CD4-positive, alpha-beta memory T cell (primary cell): Measurements from ENCODE around the gene HFE. TPM values are rescaled to one million over a fixed set of nuclear protein-coding genes. Genes with fewer than 3 reads are reported as not detected.
A peak's percentile ranks its signal among the peaks of the same experiment; 100 is the strongest.

ENCODE experiments used
- CTCF ChIA-PET: fragments of 350-600 bp; sonication (Branson Sonifier 250); formaldehyde crosslinking; loops from one replicate; lab custom pipeline; 2021; ENCODE audit warnings: inconsistent platforms; ENCODE audit not compliant: partially characterized antibody; lab: Charles Lee
- POLR2A ChIA-PET: fragments of 350-600 bp; sonication (Branson Sonifier 250); formaldehyde crosslinking; loops from one replicate; lab custom pipeline; 2021; ENCODE audit not compliant: partially characterized antibody; lab: Charles Lee
- DNase-seq, 5 donors: peaks; one replicate each; pipeline versions ENCODE4 v3.0.0 to v3.0.0-alpha.2; 2020 to 2022; ENCODE audit warnings: mixed read lengths in 1 of 5
- H3K27ac ChIP-seq: one replicate; pipeline ENCODE4 v1.7.0; 2013; ENCODE audit warnings: low read depth, low read length
- H3K27me3 ChIP-seq: 2 replicates; pipeline ENCODE4 v1.7.0; 2013; ENCODE audit warnings: mild to moderate bottlenecking, low read length, moderate library complexity; ENCODE audit not compliant: insufficient read depth
- H3K36me3 ChIP-seq: 2 replicates; pipeline ENCODE4 v1.7.0; 2013; ENCODE audit warnings: mild to moderate bottlenecking, low read length, moderate library complexity; ENCODE audit not compliant: insufficient read depth
- H3K4me1 ChIP-seq: 2 replicates; pipeline ENCODE4 v1.7.0; 2013; ENCODE audit warnings: mild to moderate bottlenecking, low read length, moderate library complexity; ENCODE audit not compliant: insufficient read depth
- H3K4me3 ChIP-seq, 2 donors: one replicate each; pipeline ENCODE4 v1.7.0; 2013; ENCODE audit warnings: low read length in 2 of 2, mild to moderate bottlenecking in 1 of 2
- H3K9me3 ChIP-seq, 2 donors: one replicate each; pipeline ENCODE4 v1.7.0; 2013; ENCODE audit warnings: low read length in 2 of 2, control low read depth in 1 of 2; ENCODE audit not compliant: control insufficient read depth in 1 of 2
- H3K27ac Mint-ChIP-seq, 7 donors: one replicate each; pipeline ENCODE4 v1.8.0; 2020 to 2021; ENCODE audit warnings: mixed read lengths in 7 of 7, mild to moderate bottlenecking in 6 of 7, inconsistent platforms in 3 of 7, moderate library complexity in 3 of 7
- H3K27me3 Mint-ChIP-seq, 2 donors: one replicate each; pipeline ENCODE4 v1.8.0; 2020 to 2021; ENCODE audit warnings: mixed read lengths in 2 of 2
- H3K36me3 Mint-ChIP-seq, 2 donors: one replicate each; pipeline ENCODE4 v1.8.0; 2020 to 2021; ENCODE audit warnings: mixed read lengths in 2 of 2, inconsistent platforms in 1 of 2, mild to moderate bottlenecking in 1 of 2
- H3K4me1 Mint-ChIP-seq, 4 donors: one replicate each; pipeline ENCODE4 v1.8.0; 2020 to 2021; ENCODE audit warnings: mixed read lengths in 4 of 4, mild to moderate bottlenecking in 1 of 4
- H3K4me3 Mint-ChIP-seq, 8 donors: one replicate each; pipeline ENCODE4 v1.8.0; 2020 to 2021; ENCODE audit warnings: mixed read lengths in 8 of 8, mild to moderate bottlenecking in 7 of 8, moderate library complexity in 6 of 8, inconsistent platforms in 3 of 8
- H3K9me3 Mint-ChIP-seq, 8 donors: one replicate each; pipeline ENCODE4 v1.8.0; 2020 to 2021; ENCODE audit warnings: mixed read lengths in 8 of 8, mild to moderate bottlenecking in 5 of 8, inconsistent platforms in 3 of 8, moderate library complexity in 1 of 8
- intact Hi-C: fragments of 100-400 bp; cut with micrococcal nuclease; formaldehyde crosslinking; loops from one replicate; pipeline ENCODE4 v1.15.1; 2023
- polyA plus RNA-seq, 2 donors: library from polyadenylated mRNA; unstranded; fragments of 300-500 nt; fragmentation: Illumina TruSeq; gene quantifications; one replicate each; pipeline ENCODE4 v1.2.3, GENCODE V29; 2021
- total RNA-seq, 2 experiments: library from RNA; stranded (reverse); gene quantifications; one replicate each; pipeline ENCODE4 v1.2.3, GENCODE V29; 2021

The HFE gene, protein sequence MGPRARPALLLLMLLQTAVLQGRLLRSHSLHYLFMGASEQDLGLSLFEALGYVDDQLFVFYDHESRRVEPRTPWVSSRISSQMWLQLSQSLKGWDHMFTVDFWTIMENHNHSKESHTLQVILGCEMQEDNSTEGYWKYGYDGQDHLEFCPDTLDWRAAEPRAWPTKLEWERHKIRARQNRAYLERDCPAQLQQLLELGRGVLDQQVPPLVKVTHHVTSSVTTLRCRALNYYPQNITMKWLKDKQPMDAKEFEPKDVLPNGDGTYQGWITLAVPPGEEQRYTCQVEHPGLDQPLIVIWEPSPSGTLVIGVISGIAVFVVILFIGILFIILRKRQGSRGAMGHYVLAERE
- total RNA-seq (1 to 10 TPM; 3.5 to 4.2 TPM), polyA plus RNA-seq (1 to 10 TPM; 3.4 to 4.2 TPM)

DNA sequence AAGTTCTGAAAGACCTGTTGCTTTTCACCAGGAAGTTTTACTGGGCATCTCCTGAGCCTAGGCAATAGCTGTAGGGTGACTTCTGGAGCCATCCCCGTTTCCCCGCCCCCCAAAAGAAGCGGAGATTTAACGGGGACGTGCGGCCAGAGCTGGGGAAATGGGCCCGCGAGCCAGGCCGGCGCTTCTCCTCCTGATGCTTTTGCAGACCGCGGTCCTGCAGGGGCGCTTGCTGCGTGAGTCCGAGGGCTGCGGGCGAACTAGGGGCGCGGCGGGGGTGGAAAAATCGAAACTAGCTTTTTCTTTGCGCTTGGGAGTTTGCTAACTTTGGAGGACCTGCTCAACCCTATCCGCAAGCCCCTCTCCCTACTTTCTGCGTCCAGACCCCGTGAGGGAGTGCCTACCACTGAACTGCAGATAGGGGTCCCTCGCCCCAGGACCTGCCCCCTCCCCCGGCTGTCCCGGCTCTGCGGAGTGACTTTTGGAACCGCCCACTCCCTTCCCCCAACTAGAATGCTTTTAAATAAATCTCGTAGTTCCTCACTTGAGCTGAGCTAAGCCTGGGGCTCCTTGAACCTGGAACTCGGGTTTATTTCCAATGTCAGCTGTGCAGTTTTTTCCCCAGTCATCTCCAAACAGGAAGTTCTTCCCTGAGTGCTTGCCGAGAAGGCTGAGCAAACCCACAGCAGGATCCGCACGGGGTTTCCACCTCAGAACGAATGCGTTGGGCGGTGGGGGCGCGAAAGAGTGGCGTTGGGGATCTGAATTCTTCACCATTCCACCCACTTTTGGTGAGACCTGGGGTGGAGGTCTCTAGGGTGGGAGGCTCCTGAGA, at the start of gene HFE:
TSS of gene HFE (plus strand) at position 146 of the 832 bp plus-strand sequence. CDS start at position 158, 12 bp downstream.
- peak within 1 kb of the TSS; percentile 77 to 93 (median 90) for H3K4me3 Mint-ChIP-seq
- no peaks in the 10 kb centered on the region for H3K9me3 ChIP-seq
- DNase-seq: peak in 4 of 5 donors; percentile 24 to 43 (median 26)
- ChIA-PET POLR2A (interaction anchor here (0.6 to 4.9 kb wide), 23 partner anchors 10 to 1045 kb away, joined by 3 to 64 read pairs (median 9); a partner anchor contains a TSS), CTCF (interaction anchor here (0.6 to 6.7 kb wide), 10 partner anchors 10 to 110 kb away, joined by 3 to 85 read pairs (median 9); a partner anchor contains a TSS)
- H3K27ac Mint-ChIP-seq: peak within 1 kb of the TSS; percentile 71 to 94 (median 90)
- no peaks in the 10 kb centered on the region for H3K36me3 ChIP-seq
- no peaks in the 10 kb centered on the region for H3K27me3 Mint-ChIP-seq
- H3K9me3 Mint-ChIP-seq: peaks cover 0 to 3% (median 0%) of the 10 kb centered on the region in 8 donors
- peaks cover 20 to 41% (median 28%) of the 10 kb centered on the region in 4 donors for H3K4me1 Mint-ChIP-seq
- intact Hi-C loops: loop anchor here (1.0 kb wide), 1 partner anchor 10 kb away; no protein-coding TSS in a partner anchor
- H3K4me1 ChIP-seq: peaks cover 36% of the 10 kb centered on the region
- H3K27me3 ChIP-seq: no peaks in the 10 kb centered on the region
- H3K27ac ChIP-seq: peak within 1 kb of the TSS; percentile 68
- peak within 1 kb of the TSS; percentile 67 to 79 for H3K4me3 ChIP-seq
- H3K36me3 Mint-ChIP-seq: peaks cover 0 to 5% of the 10 kb centered on the region in 2 donors

GRCh38 chr6:26041946-26042345, 45.3 kb upstream of the HFE start:
- H3K27ac Mint-ChIP-seq: peak overlapping the region in 1 of 7 donors; percentile 93
- H3K36me3 Mint-ChIP-seq: peaks cover 0 to 13% of the 10 kb centered on the region in 2 donors
- H3K27ac ChIP-seq: no peak overlapping the region
- H3K27me3 ChIP-seq: no peaks in the 10 kb centered on the region
- H3K4me1 Mint-ChIP-seq: peaks cover 12 to 28% (median 20%) of the 10 kb centered on the region in 4 donors
- peaks cover 14% of the 10 kb centered on the region for H3K4me1 ChIP-seq
- H3K27me3 Mint-ChIP-seq: no peaks in the 10 kb centered on the region
- H3K9me3 Mint-ChIP-seq: peaks cover 0 to 18% (median 0%) of the 10 kb centered on the region in 8 donors
- CTCF ChIA-PET: interaction anchor here (2.8 to 6.4 kb wide), 3 partner anchors 9 to 21 kb away, joined by 22 to 144 read pairs (median 78); a partner anchor contains a TSS
- DNase-seq: no peak
- H3K4me3 ChIP-seq: no peak overlapping the region
- H3K9me3 ChIP-seq: no peaks in the 10 kb centered on the region
- intact Hi-C loops: loop anchor here (5.0 kb wide), 2 partner anchors 230 to 1775 kb away; a partner anchor contains a TSS
- H3K4me3 Mint-ChIP-seq: no peak overlapping the region
- no peaks in the 10 kb centered on the region for H3K36me3 ChIP-seq
- POLR2A ChIA-PET: interaction anchor here (3.3 to 9.4 kb wide), 4 partner anchors 16 to 130 kb away, joined by 26 to 1198 read pairs (median 338); a partner anchor contains a TSS

GRCh38 chr6:26043384-26044139, 43.7 kb upstream of the HFE start:
- H3K27ac ChIP-seq: peak overlapping the region; percentile 76
- ChIA-PET POLR2A (interaction anchor here (0.6 to 9.4 kb wide), 53 partner anchors 10 to 1849 kb away, joined by 3 to 1198 read pairs (median 9); partner anchors contain the start of genes HFE and TRIM38), CTCF (interaction anchor here (0.7 to 6.4 kb wide), 18 partner anchors 9 to 1828 kb away, joined by 3 to 144 read pairs (median 4); partner anchors contain the start of gene HFE)
- H3K36me3 Mint-ChIP-seq: peaks cover 0 to 13% of the 10 kb centered on the region in 2 donors
- H3K36me3 ChIP-seq: no peaks in the 10 kb centered on the region
- no peaks in the 10 kb centered on the region for H3K27me3 Mint-ChIP-seq
- peak overlapping the region; percentile 93 to 99 (median 98) for H3K27ac Mint-ChIP-seq
- H3K9me3 ChIP-seq: no peaks in the 10 kb centered on the region
- H3K4me3 ChIP-seq: peak overlapping the region; percentile 72 to 74
- H3K4me3 Mint-ChIP-seq: peak overlapping the region; percentile 88 to 98 (median 94)
- peak; percentile 85 to 95 (median 94) for DNase-seq
- H3K27me3 ChIP-seq: no peaks in the 10 kb centered on the region
- peaks cover 0 to 18% (median 0%) of the 10 kb centered on the region in 8 donors for H3K9me3 Mint-ChIP-seq
- intact Hi-C loops: loop anchor here (1.0 to 5.0 kb wide), 10 partner anchors 10 to 1774 kb away; a partner anchor contains a TSS
- peaks cover 12 to 28% (median 20%) of the 10 kb centered on the region in 4 donors for H3K4me1 Mint-ChIP-seq
- H3K4me1 ChIP-seq: peaks cover 14% of the 10 kb centered on the region

DNA sequence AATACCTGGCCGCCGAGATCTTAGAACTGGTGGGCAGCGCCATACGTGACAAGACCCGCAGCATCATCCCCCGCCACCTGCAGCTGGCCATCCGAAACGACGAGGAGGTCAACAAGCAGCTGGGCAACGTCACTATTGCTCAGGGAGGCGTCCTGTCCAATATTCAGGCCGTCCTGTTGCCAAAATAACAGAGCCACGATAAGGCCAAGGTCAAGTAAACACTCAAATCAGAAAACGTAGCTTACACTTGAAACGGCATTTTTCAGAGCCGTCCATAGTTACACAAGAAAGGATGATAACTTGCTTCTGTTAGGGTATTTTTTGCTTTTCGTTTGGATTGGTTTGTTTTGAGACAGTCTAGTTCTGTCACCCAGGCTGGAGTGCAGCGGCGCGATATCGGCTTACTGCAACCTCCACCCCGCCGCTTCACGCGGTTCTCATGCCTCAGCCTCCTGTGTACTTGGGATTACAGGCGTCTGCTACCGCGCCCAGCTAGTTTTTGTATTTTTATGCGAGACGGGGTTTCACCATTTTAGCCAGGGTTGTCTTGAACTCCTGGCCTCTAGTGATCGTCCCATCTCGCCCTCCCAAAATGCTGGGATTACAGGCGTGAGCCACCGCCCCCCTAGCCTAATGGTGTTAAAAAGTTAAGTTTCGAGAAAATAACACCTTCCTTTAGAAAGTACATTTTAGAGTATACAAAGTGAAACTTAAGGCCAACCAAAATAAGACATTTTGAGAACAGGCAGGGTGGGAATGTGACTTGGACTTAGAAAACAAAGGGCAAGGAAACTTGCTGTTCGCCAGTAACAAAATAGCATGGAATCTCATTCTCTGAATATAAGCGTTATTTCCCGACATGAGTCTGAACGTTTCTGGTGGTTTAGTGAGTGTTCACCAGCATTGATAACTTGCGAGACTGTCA, 42.8 kb upstream of the HFE start:
- H3K4me1 Mint-ChIP-seq: peaks cover 12 to 28% (median 20%) of the 10 kb centered on the region in 4 donors
- peak overlapping the region; percentile 76 for H3K27ac ChIP-seq

GRCh38 chr6:26045065-26045927, 41.9 kb upstream of the HFE start:
- no peaks in the 10 kb centered on the region for H3K27me3 Mint-ChIP-seq
- H3K27ac ChIP-seq: peak overlapping the region; percentile 76
- peaks cover 0 to 13% of the 10 kb centered on the region in 2 donors for H3K36me3 Mint-ChIP-seq
- H3K27me3 ChIP-seq: no peaks in the 10 kb centered on the region
- peak overlapping the region; percentile 88 to 98 (median 94) for H3K4me3 Mint-ChIP-seq
- ChIA-PET POLR2A (interaction anchor here (0.7 to 9.4 kb wide), 35 partner anchors 8 to 1826 kb away, joined by 3 to 1198 read pairs (median 14); partner anchors contain the start of genes HFE and TRIM38), CTCF (interaction anchor here (1.1 to 6.4 kb wide), 15 partner anchors 9 to 114 kb away, joined by 3 to 144 read pairs (median 5); partner anchors contain the start of gene HFE)
- DNase-seq: peak; percentile 88 to 91 (median 90)
- peaks cover 14% of the 10 kb centered on the region for H3K4me1 ChIP-seq
- no peaks in the 10 kb centered on the region for H3K9me3 ChIP-seq
- peaks cover 12 to 28% (median 20%) of the 10 kb centered on the region in 4 donors for H3K4me1 Mint-ChIP-seq
- intact Hi-C loops: no loop called here
- H3K27ac Mint-ChIP-seq: peak overlapping the region; percentile 93 to 99 (median 98)
- peaks cover 0 to 18% (median 0%) of the 10 kb centered on the region in 8 donors for H3K9me3 Mint-ChIP-seq
- no peaks in the 10 kb centered on the region for H3K36me3 ChIP-seq
- H3K4me3 ChIP-seq: peak overlapping the region; percentile 72 to 74

More for the DNA sequence above, 42.8 kb upstream of the HFE start:
- CTCF ChIA-PET: interaction anchor here (0.7 to 6.4 kb wide), 19 partner anchors 8 to 1828 kb away, joined by 3 to 144 read pairs (median 4); partner anchors contain the start of gene HFE
- no peaks in the 10 kb centered on the region for H3K27me3 ChIP-seq
- POLR2A ChIA-PET: interaction anchor here (0.6 to 9.4 kb wide), 53 partner anchors 7 to 1848 kb away, joined by 3 to 1198 read pairs (median 9); partner anchors contain the start of genes HFE and TRIM38
- no peaks in the 10 kb centered on the region for H3K9me3 ChIP-seq
- no peaks in the 10 kb centered on the region for H3K36me3 ChIP-seq
- DNase-seq: peak; percentile 57 to 72 (median 64)
- Mint-ChIP-seq H3K4me3 (peak overlapping the region; percentile 88 to 98 (median 94)), H3K27me3 (no peaks in the 10 kb centered on the region), H3K36me3 (peaks cover 0 to 13% of the 10 kb centered on the region in 2 donors), H3K9me3 (peaks cover 0 to 18% (median 0%) of the 10 kb centered on the region in 8 donors), H3K27ac (peak overlapping the region; percentile 93 to 99 (median 98))
- H3K4me3 ChIP-seq: peak overlapping the region; percentile 72 to 74
- intact Hi-C loops: loop anchor here (1.0 to 5.0 kb wide), 3 partner anchors 228 to 1773 kb away; a partner anchor contains a TSS
- H3K4me1 ChIP-seq: peaks cover 14% of the 10 kb centered on the region
